Gastrocnemius medialis (tissue), 4 donors: ENCODE measurements around the gene TMEM132D. TPM values are rescaled to one million over a fixed set of nuclear protein-coding genes. Genes with fewer than 3 reads are reported as not detected.

Experiments
- ATAC-seq, 2 donors: fragments of 150-250 bp; one replicate each; pipeline ENCODE4 v1.9.1; 2016
- DNase-seq, 2 donors: peaks; one replicate each; pipeline ENCODE4 v3.0.0-alpha.2; 2019
- H3K27ac ChIP-seq, 4 donors: fragments of 200-600 bp; sonication (generic); 1 replicate in 1 of 4; 2 replicates in 3 of 4; pipeline ENCODE4 v1.5.1; 2016 to 2018; ENCODE audit warnings: mild to moderate bottlenecking in 2 of 4, moderate library complexity in 1 of 4
- H3K27me3 ChIP-seq, 3 donors: fragments of 200-600 bp; sonication (generic) in 2 of 3; 1 replicate in 1 of 3; 2 replicates in 2 of 3; pipeline versions ENCODE4 v1.5.1 to v1.6.0; 2016 to 2019; ENCODE audit warnings: mild to moderate bottlenecking in 1 of 3, moderate library complexity in 1 of 3
- H3K36me3 ChIP-seq, 2 donors: fragments of 200-600 bp; sonication (generic) in 1 of 2; one replicate each; pipeline ENCODE4 v1.5.1; 2017 to 2018
- H3K4me1 ChIP-seq, 2 donors: fragments of 200-600 bp; sonication (generic) in 1 of 2; one replicate each; pipeline ENCODE4 v1.5.1; 2016 to 2017; ENCODE audit warnings: mild to moderate bottlenecking in 2 of 2
- H3K4me3 ChIP-seq, 4 donors: fragments of 200-600 bp; sonication (generic) in 3 of 4; 1 replicate in 1 of 4; 2 replicates in 3 of 4; pipeline ENCODE4 v1.5.1; 2016 to 2019; ENCODE audit warnings: mild to moderate bottlenecking in 2 of 4
- H3K9me3 ChIP-seq, 3 donors: fragments of 200-600 bp; sonication (generic) in 2 of 3; 1 replicate in 1 of 3; 2 replicates in 2 of 3; pipeline ENCODE4 v1.5.1; 2016 to 2019
- POLR2A ChIP-seq, 2 donors: fragments of 450-650 bp; IDR thresholded peaks; one replicate each; pipeline ENCODE4 v1.6.1; 2017; ENCODE audit warnings: antibody characterized with exemption in 2 of 2, mild to moderate bottlenecking in 2 of 2, moderate library complexity in 2 of 2
- in situ Hi-C, 4 donors: fragments of 200-750 bp; cut with MboI; loops; one replicate each; pipeline versions ENCODE4 v1.15.0 to v1.8.0; 2017; ENCODE audit warnings: low sequenced_read_pairs in 4 of 4
- intact Hi-C: fragments of 100-400 bp; cut with DNase I; formaldehyde crosslinking; loops from one replicate; pipeline ENCODE4 v1.15.1; 2023; ENCODE audit warnings: low total_unique reads
- total RNA-seq, 4 donors: library from RNA; depleted of rRNA; stranded (reverse); fragments of >200 nt; gene quantifications; one replicate each; pipeline versions ENCODE4 v1.1.0 to v1.2.3, GENCODE V29; 2016
- TF ChIP-seq, protein P1 (sequence below), 5 experiments: fragments of 450-650 bp in 3 of 5; fragments of 200-600 bp in 2 of 5; sonication (generic) in 2 of 5; IDR thresholded peaks in 4 of 5; conservative IDR thresholded peaks in 1 of 5; 1 replicate in 4 of 5; 2 replicates in 1 of 5; pipeline ENCODE4 v1.5.1; 2016 to 2019; ENCODE audit warnings: antibody characterized with exemption in 5 of 5, mild to moderate bottlenecking in 3 of 5, moderate library complexity in 3 of 5

TMEM132D gene
- total RNA-seq, 4 donors from 2014 or later, result not detected

DNA sequence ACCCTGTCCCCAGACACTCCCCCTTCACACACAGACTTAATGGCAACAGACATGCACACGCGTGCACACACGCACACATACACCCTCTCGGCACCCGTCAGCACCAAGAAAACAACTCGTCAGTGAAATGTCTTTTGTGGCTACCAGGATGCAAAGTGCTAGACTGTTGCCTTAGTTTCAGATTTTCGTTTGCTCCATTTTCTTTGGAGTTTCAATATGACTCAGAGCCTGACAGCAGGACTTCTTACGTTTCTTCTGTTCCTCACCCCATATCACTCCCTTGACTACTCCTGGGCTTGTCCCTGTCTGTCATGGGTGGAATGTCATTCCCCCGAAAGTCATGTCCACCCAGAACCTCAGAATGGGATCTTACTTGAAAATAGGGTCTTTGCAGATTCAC is 867.7 kb downstream of the TMEM132D start:
- intact Hi-C loops, result no loop called here
- in situ Hi-C loops, result no loop called here
- no peak for DNase-seq

GRCh38 chr12:129034558-129035289 is 869.1 kb downstream of the TMEM132D start:
- H3K36me3 ChIP-seq, result no peaks in the 10 kb centered on the region
- H3K27ac ChIP-seq, result no peak overlapping the region
- intact Hi-C loops, result no loop called here
- no peak for TF ChIP-seq POLR2A (IDR thresholded peaks at IDR 0.05)
- TF ChIP-seq, protein P1, sequence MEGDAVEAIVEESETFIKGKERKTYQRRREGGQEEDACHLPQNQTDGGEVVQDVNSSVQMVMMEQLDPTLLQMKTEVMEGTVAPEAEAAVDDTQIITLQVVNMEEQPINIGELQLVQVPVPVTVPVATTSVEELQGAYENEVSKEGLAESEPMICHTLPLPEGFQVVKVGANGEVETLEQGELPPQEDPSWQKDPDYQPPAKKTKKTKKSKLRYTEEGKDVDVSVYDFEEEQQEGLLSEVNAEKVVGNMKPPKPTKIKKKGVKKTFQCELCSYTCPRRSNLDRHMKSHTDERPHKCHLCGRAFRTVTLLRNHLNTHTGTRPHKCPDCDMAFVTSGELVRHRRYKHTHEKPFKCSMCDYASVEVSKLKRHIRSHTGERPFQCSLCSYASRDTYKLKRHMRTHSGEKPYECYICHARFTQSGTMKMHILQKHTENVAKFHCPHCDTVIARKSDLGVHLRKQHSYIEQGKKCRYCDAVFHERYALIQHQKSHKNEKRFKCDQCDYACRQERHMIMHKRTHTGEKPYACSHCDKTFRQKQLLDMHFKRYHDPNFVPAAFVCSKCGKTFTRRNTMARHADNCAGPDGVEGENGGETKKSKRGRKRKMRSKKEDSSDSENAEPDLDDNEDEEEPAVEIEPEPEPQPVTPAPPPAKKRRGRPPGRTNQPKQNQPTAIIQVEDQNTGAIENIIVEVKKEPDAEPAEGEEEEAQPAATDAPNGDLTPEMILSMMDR (IDR thresholded peaks at IDR 0.05 in 4 of 5, conservative IDR thresholded peaks at IDR 0.05 in 1 of 5), result no peak
- no peaks in the 10 kb centered on the region for H3K27me3 ChIP-seq
- ATAC-seq (no peak), DNase-seq (no peak)
- H3K4me1 ChIP-seq, result no peaks in the 10 kb centered on the region
- H3K9me3 ChIP-seq, result no peaks in the 10 kb centered on the region
- in situ Hi-C loops, result no loop called here
- no peak overlapping the region for H3K4me3 ChIP-seq

More for the DNA sequence above, 867.7 kb downstream of the TMEM132D start:
- Histone ChIP-seq H3K27ac (no peak overlapping the region), H3K9me3 (no peaks in the 10 kb centered on the region), H3K36me3 (no peaks in the 10 kb centered on the region), H3K27me3 (no peaks in the 10 kb centered on the region), H3K4me1 (no peaks in the 10 kb centered on the region), H3K4me3 (no peak overlapping the region)
- TF ChIP-seq, protein P1 (IDR thresholded peaks at IDR 0.05 in 4 of 5, conservative IDR thresholded peaks at IDR 0.05 in 1 of 5), result no peak
- TF ChIP-seq POLR2A (IDR thresholded peaks at IDR 0.05), result no peak
- ATAC-seq, result no peak

GRCh38 chr12:129028844-129029243 is 875.0 kb downstream of the TMEM132D start:
- H3K4me1 ChIP-seq, result no peaks in the 10 kb centered on the region
- no peak overlapping the region for H3K4me3 ChIP-seq
- H3K9me3 ChIP-seq, result no peaks in the 10 kb centered on the region
- in situ Hi-C loops (no loop called here), intact Hi-C loops (no loop called here)
- ATAC-seq, result no peak
- H3K27me3 ChIP-seq, result no peaks in the 10 kb centered on the region
- no peak for DNase-seq
- TF ChIP-seq, protein P1 (IDR thresholded peaks at IDR 0.05 in 4 of 5, conservative IDR thresholded peaks at IDR 0.05 in 1 of 5), result no peak
- TF ChIP-seq POLR2A (IDR thresholded peaks at IDR 0.05), result no peak
- no peaks in the 10 kb centered on the region for H3K36me3 ChIP-seq
- no peak overlapping the region for H3K27ac ChIP-seq

GRCh38 chr12:129025055-129025454 is 878.8 kb downstream of the TMEM132D start:
- H3K4me3 ChIP-seq, result no peak overlapping the region
- H3K27me3 ChIP-seq, result no peaks in the 10 kb centered on the region
- no peaks in the 10 kb centered on the region for H3K36me3 ChIP-seq
- no peak overlapping the region for H3K27ac ChIP-seq
- TF ChIP-seq POLR2A (IDR thresholded peaks at IDR 0.05), result no peak
- TF ChIP-seq, protein P1 (IDR thresholded peaks at IDR 0.05 in 4 of 5, conservative IDR thresholded peaks at IDR 0.05 in 1 of 5), result no peak
- DNase-seq (no peak), ATAC-seq (no peak)
- peaks cover 0 to 4% (median 0%) of the 10 kb centered on the region in 3 donors for H3K9me3 ChIP-seq
- intact Hi-C loops, result no loop called here
- no peaks in the 10 kb centered on the region for H3K4me1 ChIP-seq
- in situ Hi-C loops, result no loop called here
